ENCODE results near the gene PAK6. TPM values are rescaled to one million over a fixed set of nuclear protein-coding genes. Genes with fewer than 3 reads are reported as not detected.

The PAK6 gene
- total RNA-seq, 1 experiment from 2014 or later: 30.4 TPM

DNA sequence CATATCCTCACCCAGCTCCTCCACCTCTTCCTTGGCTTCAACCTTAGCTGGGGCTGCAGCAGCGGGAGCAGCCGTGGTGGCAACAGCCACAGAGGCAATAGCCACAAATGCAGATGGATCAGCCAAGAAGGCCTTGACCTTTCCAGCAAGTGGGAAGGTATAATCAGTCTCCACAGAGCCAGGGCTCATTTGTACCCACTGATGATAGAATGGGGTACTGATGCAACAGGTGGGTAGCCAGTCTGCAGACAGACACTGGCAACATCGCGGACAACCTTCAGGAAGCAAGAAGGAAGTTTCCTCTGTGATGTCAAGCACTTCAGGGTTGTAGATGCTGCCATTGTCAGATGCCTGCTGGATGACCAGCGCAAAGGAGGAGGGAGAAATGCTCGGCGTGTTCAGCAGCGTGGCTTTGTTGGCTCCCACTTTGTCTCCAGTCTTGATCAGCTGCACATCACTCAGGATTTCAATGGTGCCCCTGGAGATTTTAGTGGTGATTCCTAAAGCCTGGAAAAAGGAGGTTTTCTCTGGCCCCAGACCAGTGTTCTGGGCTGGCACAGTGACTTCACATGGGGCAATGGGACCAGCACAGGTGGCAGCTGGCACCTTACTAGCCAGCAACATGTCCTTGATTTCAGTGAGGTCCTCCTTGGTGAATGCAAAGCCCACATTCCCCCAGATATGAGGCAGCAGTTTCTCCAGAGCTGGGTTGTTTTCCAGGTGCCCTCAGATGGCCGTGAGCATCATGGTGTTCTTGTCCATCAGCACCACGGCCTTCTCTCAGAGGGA lies 73.7 kb downstream of the PAK6 start:
- no peak overlapping the region for H3K4me3 ChIP-seq (ENCODE audit: low read length)
- no peak for ATAC-seq
- no peaks in the 10 kb centered on the region for H3K27me3 ChIP-seq (ENCODE audit: low read length)
- H3F3A ChIP-seq (ENCODE audit: low read length, unreplicated experiment): no peaks in the 10 kb centered on the region
- H3K9me3 ChIP-seq (ENCODE audit: low read length): no peaks in the 10 kb centered on the region
- no TSS peak for BruUV-seq (replicated peaks)
- no peaks in the 10 kb centered on the region for H4K20me1 ChIP-seq (ENCODE audit: low read length)
- H3K27ac ChIP-seq (ENCODE audit: low read length): no peak overlapping the region
- no peak overlapping the region for H3K9ac ChIP-seq (ENCODE audit: low read length)
- no peaks in the 10 kb centered on the region for H3K36me3 ChIP-seq (ENCODE audit: low read depth, low read length)
- CTCF ChIA-PET: no interaction called here
- no peak overlapping the region for H2AFZ ChIP-seq (ENCODE audit: low read length)
- no peak for DNase-seq
- H3K9me2 ChIP-seq (replicated peaks; ENCODE audit: low read length): no peaks in the 10 kb centered on the region
- POLR2A ChIA-PET (ENCODE audit: unreplicated experiment): no interaction called here
- H3K4me1 ChIP-seq (ENCODE audit: insufficient read depth, low read length): peaks cover 7% of the 10 kb centered on the region; the same call in 1 of the 2 replicates
- H3K79me2 ChIP-seq (ENCODE audit: low read length): no peaks in the 10 kb centered on the region
- intact Hi-C loops (cut with micrococcal nuclease): no loop called here
- no peak overlapping the region for H3K4me2 ChIP-seq (ENCODE audit: low read length)
- TF ChIP-seq EZH2 (IDR thresholded peaks at IDR 0.05; ENCODE audit: low read length, unreplicated experiment) (no peak), EZH2phosphoT487 (IDR thresholded peaks at IDR 0.05; ENCODE audit: borderline replicate concordance, low read length) (no peak)
- TF ChIP-seq, protein P1, sequence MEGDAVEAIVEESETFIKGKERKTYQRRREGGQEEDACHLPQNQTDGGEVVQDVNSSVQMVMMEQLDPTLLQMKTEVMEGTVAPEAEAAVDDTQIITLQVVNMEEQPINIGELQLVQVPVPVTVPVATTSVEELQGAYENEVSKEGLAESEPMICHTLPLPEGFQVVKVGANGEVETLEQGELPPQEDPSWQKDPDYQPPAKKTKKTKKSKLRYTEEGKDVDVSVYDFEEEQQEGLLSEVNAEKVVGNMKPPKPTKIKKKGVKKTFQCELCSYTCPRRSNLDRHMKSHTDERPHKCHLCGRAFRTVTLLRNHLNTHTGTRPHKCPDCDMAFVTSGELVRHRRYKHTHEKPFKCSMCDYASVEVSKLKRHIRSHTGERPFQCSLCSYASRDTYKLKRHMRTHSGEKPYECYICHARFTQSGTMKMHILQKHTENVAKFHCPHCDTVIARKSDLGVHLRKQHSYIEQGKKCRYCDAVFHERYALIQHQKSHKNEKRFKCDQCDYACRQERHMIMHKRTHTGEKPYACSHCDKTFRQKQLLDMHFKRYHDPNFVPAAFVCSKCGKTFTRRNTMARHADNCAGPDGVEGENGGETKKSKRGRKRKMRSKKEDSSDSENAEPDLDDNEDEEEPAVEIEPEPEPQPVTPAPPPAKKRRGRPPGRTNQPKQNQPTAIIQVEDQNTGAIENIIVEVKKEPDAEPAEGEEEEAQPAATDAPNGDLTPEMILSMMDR (conservative IDR thresholded peaks at IDR 0.05; ENCODE audit: low read depth, low read length): no peak

DNA sequence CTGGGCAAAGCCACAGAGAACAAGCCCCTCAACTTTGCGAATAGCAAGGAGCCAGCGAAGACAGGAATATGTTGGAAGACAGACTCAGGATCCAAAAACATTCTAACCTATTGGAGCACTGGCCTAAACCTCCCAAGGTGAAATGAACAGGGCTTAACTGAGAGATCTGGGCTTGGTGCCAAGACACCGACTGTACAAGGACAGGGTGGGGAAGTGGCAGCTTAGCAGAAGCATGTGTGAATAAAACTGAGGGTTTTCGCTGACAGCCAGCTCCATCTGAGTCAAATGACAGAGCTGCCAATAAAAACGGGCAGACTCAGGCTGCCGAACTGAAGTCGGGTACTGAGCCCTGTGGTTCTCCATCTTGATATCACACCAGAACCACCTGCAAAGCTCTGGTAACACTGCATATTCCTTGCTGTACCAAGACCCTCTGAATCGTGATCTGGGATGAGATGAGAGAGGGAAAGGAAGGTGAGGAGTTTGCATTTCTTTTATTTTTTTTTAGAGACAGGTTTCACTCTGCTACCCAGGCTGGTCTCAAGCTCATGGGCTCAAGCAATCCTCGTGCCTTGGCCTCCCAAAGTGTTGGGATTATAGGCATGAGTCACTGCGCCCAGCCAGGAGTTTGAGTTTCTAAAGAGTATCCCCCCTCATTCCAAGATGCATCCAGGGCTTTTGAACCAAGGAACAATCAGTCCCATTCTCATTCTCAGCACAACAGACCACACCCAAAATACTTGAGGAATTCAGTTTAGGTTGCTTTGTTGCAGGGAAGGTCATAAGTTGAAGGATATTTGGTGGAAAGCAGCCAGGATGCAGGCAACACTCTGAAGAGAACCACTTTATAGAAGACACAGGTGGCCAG lies 74.9 kb downstream of the PAK6 start:
- BruUV-seq (replicated peaks): no TSS peak

DNA sequence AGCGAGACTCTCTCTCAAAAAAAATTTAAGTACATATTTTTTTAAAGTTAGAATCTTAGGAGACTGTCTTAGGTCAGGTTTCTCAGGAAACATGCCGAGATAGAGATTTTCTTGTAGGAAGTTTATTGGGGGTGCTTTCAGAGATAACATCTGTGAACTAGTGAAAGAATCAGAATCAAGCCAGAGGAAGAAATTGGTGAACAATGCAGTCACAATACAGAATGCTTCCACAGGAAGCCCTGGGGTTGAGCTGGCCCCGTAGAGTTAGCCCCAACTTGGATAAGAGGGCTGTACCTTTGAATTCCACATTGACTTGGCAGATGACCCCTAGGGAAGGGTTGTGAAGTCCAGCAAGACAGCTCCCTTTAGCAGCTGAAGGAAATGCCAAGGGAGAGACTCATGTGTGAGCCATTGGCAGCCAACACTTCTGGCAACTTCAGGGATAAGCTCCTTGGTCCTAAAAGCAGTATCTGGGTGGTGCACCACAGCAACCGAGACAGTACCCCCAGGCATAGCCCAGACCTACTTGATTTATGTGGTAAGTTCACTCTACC lies 75.9 kb downstream of the PAK6 start:
- no TSS peak for BruUV-seq (replicated peaks)
- Histone ChIP-seq H3K36me3 (ENCODE audit: low read depth, low read length) (no peaks in the 10 kb centered on the region), H3K27ac (ENCODE audit: low read length) (no peak overlapping the region), H3K4me3 (ENCODE audit: low read length) (no peak overlapping the region), H3K27me3 (ENCODE audit: low read length) (no peaks in the 10 kb centered on the region), H3K4me2 (ENCODE audit: low read length) (no peak overlapping the region), H3K9me2 (replicated peaks; ENCODE audit: low read length) (no peaks in the 10 kb centered on the region), H3F3A (ENCODE audit: low read length, unreplicated experiment) (no peaks in the 10 kb centered on the region), H3K4me1 (ENCODE audit: insufficient read depth, low read length) (peaks cover 7% of the 10 kb centered on the region; the same call in 1 of the 2 replicates), H4K20me1 (ENCODE audit: low read length) (no peaks in the 10 kb centered on the region), H2AFZ (ENCODE audit: low read length) (no peak overlapping the region), H3K9ac (ENCODE audit: low read length) (no peak overlapping the region), H3K79me2 (ENCODE audit: low read length) (no peaks in the 10 kb centered on the region), H3K9me3 (ENCODE audit: low read length) (no peaks in the 10 kb centered on the region)
- TF ChIP-seq EZH2 (IDR thresholded peaks at IDR 0.05; ENCODE audit: low read length, unreplicated experiment): no peak
- intact Hi-C loops (cut with micrococcal nuclease): no loop called here
- DNase-seq (peak; percentile 41), ATAC-seq (no peak; the same call in 1 of the 2 replicates)
- CTCF ChIA-PET: interaction anchor here (0.9 kb wide), 1 partner anchor 29 kb away, joined by 3 read pairs; no protein-coding TSS in a partner anchor
- POLR2A ChIA-PET (ENCODE audit: unreplicated experiment): no interaction called here

More for the DNA sequence above, 74.9 kb downstream of the PAK6 start:
- ChIA-PET POLR2A (ENCODE audit: unreplicated experiment) (interaction anchor here (0.6 kb wide), 1 partner anchor 97 kb away, joined by 3 read pairs; no protein-coding TSS in a partner anchor), CTCF (interaction anchor here (0.8 kb wide), 1 partner anchor 35 kb away, joined by 4 read pairs; no protein-coding TSS in a partner anchor)
- H3F3A ChIP-seq (ENCODE audit: low read length, unreplicated experiment): no peaks in the 10 kb centered on the region
- H3K79me2 ChIP-seq (ENCODE audit: low read length): no peaks in the 10 kb centered on the region
- DNase-seq (peak; percentile 74), ATAC-seq (peak; percentile 77)
- H3K4me1 ChIP-seq (ENCODE audit: insufficient read depth, low read length): peaks cover 7% of the 10 kb centered on the region; the same call in 1 of the 2 replicates
- no peaks in the 10 kb centered on the region for H3K9me3 ChIP-seq (ENCODE audit: low read length)
- TF ChIP-seq EZH2phosphoT487 (IDR thresholded peaks at IDR 0.05; ENCODE audit: borderline replicate concordance, low read length): no peak
- intact Hi-C loops (cut with micrococcal nuclease): no loop called here
- no peaks in the 10 kb centered on the region for H4K20me1 ChIP-seq (ENCODE audit: low read length)
- no peaks in the 10 kb centered on the region for H3K9me2 ChIP-seq (replicated peaks; ENCODE audit: low read length)
- no peak overlapping the region for H3K27ac ChIP-seq (ENCODE audit: low read length)
- H2AFZ ChIP-seq (ENCODE audit: low read length): no peak overlapping the region
- peak overlapping the region; percentile 17; the same call in 1 of the 2 replicates for H3K4me2 ChIP-seq (ENCODE audit: low read length)
- no peaks in the 10 kb centered on the region for H3K36me3 ChIP-seq (ENCODE audit: low read depth, low read length)
- no peak overlapping the region for H3K4me3 ChIP-seq (ENCODE audit: low read length)
- no peaks in the 10 kb centered on the region for H3K27me3 ChIP-seq (ENCODE audit: low read length)
- no peak overlapping the region for H3K9ac ChIP-seq (ENCODE audit: low read length)
